Measurements from ENCODE around the gene SHISA5.
A peak's percentile ranks its signal among the peaks of the same experiment; 100 is the strongest.

The SHISA5 gene

DNA sequence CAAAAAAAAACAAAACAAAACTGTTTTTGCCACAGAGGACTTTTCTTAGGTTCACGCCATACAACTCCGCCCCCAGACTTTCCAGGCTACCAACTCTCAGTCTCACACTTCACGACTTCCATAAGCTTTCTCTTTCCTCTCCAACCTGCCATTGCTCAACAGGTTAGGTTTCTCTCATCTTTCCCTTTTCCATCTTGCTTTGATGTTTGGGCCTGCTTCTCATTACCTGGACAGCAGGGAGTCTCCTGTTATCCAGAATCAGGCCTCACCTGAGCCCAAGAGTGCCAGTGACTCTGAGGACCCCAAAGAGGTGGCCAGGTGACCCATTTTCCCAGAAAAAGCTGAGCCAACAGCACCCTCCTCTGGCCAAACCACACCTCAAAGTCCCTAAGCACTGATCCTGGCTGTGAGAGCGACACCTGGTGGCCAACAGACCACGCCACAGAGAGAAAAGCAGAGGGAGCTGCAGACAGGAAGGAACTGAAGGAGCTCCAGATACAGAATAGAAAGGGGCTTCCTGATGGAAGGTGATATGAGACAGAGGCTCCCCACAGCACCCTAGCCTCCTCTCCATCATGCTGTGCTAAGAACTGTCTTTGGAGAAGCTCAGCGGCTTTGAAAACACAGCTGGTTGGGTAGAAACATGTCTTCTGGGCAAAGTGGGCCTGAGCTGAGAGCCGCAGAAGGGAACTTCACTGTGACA, 68.0 kb downstream of the SHISA5 start:
- no peak overlapping the region for H3K4me3 ChIP-seq (ENCODE audit: low read length)
- H3K4me1 ChIP-seq (ENCODE audit: insufficient read depth, low read length) = peaks cover 3% of the 10 kb centered on the region
- H2AFZ ChIP-seq (ENCODE audit: low read depth, low read length) = no peak overlapping the region
- H3K36me3 ChIP-seq (ENCODE audit: insufficient read depth, low read length) = peaks cover 20% of the 10 kb centered on the region
- H3K9me3 ChIP-seq (ENCODE audit: low read length) = no peaks in the 10 kb centered on the region
- no peaks in the 10 kb centered on the region for H3K27me3 ChIP-seq (ENCODE audit: insufficient read depth, low read length)

- H3K9me3 ChIP-seq (ENCODE audit: low read length) = no peaks in the 10 kb centered on the region
- H3K27me3 ChIP-seq (ENCODE audit: insufficient read depth, low read length) = no peaks in the 10 kb centered on the region
- peaks cover 20% of the 10 kb centered on the region for H3K36me3 ChIP-seq (ENCODE audit: insufficient read depth, low read length)
- no peak overlapping the region for H2AFZ ChIP-seq (ENCODE audit: low read depth, low read length)
- H3K4me3 ChIP-seq (ENCODE audit: low read length) = no peak overlapping the region
- peaks cover 6% of the 10 kb centered on the region for H3K4me1 ChIP-seq (ENCODE audit: insufficient read depth, low read length)
Measured at GRCh38 chr3:48435223-48435595, 68.8 kb downstream of the SHISA5 start.

DNA sequence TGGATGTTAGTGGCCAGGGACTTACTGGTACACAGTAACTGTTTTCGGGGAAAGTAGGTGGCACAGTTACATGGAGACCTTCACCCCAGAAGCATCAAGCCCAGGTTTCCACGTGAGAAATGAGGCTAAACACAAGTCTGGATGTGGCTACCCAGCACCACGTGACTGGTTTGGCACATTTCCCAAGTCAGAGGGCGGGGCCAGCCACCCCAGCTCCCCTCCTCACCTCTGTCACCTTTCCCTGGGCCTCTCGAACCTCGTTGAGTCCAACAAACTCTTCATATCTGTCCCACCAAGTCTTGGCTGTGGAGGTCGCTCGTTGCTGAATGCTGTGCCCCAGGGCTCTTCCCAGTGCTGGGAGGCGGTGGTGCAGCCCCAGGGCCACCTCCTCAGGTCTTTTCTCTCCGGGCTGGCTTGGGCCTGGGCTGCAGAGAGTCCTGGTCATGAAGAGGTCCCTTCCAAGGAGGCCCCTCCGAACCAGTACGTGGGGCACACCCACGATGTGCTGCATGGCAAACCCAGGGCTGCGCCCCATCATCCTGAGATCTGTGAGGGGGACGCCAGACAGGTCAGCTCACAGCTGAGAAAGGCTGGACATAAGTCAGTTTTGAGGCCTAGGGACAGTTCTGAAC, 69.3 kb downstream of the SHISA5 start:
- H3K27me3 ChIP-seq (ENCODE audit: insufficient read depth, low read length) = no peaks in the 10 kb centered on the region
- H2AFZ ChIP-seq (ENCODE audit: low read depth, low read length) = no peak overlapping the region
- no peaks in the 10 kb centered on the region for H3K9me3 ChIP-seq (ENCODE audit: low read length)
- H3K4me1 ChIP-seq (ENCODE audit: insufficient read depth, low read length) = peaks cover 11% of the 10 kb centered on the region
- peaks cover 20% of the 10 kb centered on the region for H3K36me3 ChIP-seq (ENCODE audit: insufficient read depth, low read length)
- no peak overlapping the region for H3K4me3 ChIP-seq (ENCODE audit: low read length)

DNA sequence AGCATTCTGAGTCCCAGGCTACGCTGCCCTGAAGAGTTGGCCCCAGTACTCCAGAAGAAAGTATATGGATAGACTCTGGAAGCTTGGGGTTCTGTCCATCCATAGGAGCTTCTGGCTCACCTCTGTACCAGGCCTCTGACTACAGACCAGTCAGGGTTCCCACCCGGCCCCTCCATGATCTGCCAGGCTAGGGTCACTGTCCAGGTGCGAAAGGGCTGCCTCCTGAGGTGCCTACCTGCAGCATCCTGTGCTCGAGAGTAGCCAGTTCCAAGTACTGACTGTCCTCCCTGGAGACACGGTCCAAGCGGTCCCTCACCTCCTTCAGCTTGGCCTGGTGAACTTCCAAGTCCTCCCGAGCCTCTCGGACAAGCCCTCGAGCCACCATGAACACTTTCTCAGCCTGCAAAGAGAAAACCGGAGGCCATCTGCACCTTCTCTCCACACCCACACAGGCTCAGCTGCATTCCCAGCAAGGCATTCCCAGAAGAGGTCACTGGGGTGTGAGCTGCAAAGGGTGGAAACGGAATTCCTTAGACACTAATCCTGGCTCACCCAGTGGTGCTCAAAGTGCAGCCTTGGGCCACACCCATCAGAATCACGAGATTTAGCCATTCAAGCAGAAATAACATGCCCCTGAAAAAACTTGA, 70.4 kb downstream of the SHISA5 start:
- H3K9me3 ChIP-seq (ENCODE audit: low read length) = no peaks in the 10 kb centered on the region
- H2AFZ ChIP-seq (ENCODE audit: low read depth, low read length) = no peak overlapping the region
- no peaks in the 10 kb centered on the region for H3K27me3 ChIP-seq (ENCODE audit: insufficient read depth, low read length)
- peaks cover 11% of the 10 kb centered on the region for H3K4me1 ChIP-seq (ENCODE audit: insufficient read depth, low read length)
- H3K4me3 ChIP-seq (ENCODE audit: low read length) = no peak overlapping the region
- peaks cover 20% of the 10 kb centered on the region for H3K36me3 ChIP-seq (ENCODE audit: insufficient read depth, low read length)

DNA sequence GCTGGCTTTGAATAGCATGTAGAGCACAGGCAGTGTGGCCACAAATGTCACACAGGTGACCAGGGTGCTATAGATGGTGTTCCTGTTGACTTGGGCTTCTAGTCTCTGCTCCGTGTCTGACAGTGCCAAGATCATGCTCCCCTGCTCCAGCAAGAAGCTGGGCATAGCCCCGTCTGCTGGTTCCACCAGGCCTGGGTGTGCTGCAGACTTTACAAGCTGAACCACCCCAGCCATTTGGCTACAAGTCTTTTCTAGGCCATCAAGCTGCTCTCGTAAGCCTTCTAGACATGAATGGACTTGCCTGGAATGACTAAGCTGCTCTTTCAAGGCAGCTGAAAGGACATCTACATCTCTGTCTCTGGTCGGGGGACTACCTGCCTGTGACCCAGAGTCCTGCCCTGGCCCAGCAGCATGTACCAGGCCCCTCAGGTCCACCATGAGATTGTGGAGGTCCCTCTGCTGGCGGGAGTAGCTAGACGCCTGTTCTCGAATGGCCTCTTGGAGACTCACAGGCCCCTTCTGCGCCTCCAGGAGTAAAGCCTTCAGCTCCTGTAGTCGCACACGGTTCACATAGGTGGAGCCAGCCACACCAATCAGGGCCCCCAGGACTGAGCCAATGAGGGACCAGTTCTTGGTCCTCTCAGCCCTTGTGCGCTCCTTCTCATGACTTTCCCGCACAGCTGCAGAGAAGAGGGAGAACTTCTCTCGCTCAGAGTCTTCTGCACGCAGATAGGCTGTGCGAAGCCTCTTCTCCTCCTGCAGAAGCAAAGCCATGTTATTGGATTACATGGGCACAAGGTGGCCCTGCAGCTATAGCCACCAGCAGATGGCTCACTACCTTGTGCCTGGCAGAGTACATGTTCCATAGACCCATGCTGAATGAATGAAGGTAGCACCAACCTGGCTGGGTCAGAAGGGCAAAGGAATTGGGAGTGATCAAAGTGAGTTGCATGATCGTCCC, 71.3 kb downstream of the SHISA5 start:
- Histone ChIP-seq H3K9me3 (ENCODE audit: low read length) (no peaks in the 10 kb centered on the region), H3K36me3 (ENCODE audit: insufficient read depth, low read length) (peaks cover 20% of the 10 kb centered on the region), H3K27me3 (ENCODE audit: insufficient read depth, low read length) (no peaks in the 10 kb centered on the region), H3K4me1 (ENCODE audit: insufficient read depth, low read length) (peaks cover 19% of the 10 kb centered on the region), H2AFZ (ENCODE audit: low read depth, low read length) (no peak overlapping the region), H3K4me3 (ENCODE audit: low read length) (no peak overlapping the region)

DNA sequence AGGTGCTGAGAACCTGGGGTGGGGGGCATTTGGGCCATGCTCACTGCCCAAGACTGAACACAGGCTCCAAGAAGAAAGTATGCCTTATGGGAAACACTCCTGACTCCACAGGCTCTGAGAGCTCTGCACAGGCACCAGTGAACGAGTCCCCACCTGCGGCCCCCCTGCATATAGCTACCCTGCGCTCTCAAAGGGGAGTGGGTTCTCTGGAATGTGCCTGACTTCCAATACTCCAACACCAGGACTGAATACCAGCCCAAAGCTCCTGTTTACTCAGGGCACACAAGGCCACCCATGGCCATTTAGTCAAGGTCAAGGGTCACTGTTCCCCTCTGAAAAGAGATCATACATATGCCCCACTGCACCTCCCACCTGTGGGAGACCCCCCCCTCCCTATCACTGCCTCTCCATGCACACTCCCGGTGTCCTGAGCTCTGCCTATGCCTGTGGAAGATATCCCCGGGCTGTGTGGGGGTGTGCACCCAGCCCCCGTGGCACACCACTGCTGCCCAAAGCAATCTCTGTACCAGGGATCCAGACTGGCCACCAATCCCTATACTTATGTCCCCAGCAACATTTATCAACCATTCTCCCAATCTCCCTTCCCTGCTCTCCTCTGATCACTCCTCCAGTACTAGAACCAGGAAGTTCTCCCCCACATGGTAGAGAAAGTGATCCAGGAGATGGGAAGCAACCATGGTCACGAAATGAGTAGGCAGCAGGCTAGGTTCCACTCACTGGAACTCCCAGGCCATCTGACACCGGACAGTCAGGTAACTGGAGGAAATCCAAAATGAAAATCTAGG, 72.5 kb downstream of the SHISA5 start:
- no peak overlapping the region for H3K4me3 ChIP-seq (ENCODE audit: low read length)
- H2AFZ ChIP-seq (ENCODE audit: low read depth, low read length) = no peak overlapping the region
- peaks cover 30% of the 10 kb centered on the region for H3K4me1 ChIP-seq (ENCODE audit: insufficient read depth, low read length)
- no peaks in the 10 kb centered on the region for H3K9me3 ChIP-seq (ENCODE audit: low read length)
- H3K27me3 ChIP-seq (ENCODE audit: insufficient read depth, low read length) = no peaks in the 10 kb centered on the region
- H3K36me3 ChIP-seq (ENCODE audit: insufficient read depth, low read length) = peaks cover 20% of the 10 kb centered on the region

GRCh38 chr3:48430708-48431101, 73.3 kb downstream of the SHISA5 start:
- H3K9me3 ChIP-seq (ENCODE audit: low read length) = no peaks in the 10 kb centered on the region
- no peak overlapping the region for H3K4me3 ChIP-seq (ENCODE audit: low read length)
- peaks cover 20% of the 10 kb centered on the region for H3K36me3 ChIP-seq (ENCODE audit: insufficient read depth, low read length)
- no peak overlapping the region for H2AFZ ChIP-seq (ENCODE audit: low read depth, low read length)
- no peaks in the 10 kb centered on the region for H3K27me3 ChIP-seq (ENCODE audit: insufficient read depth, low read length)
- peaks cover 37% of the 10 kb centered on the region for H3K4me1 ChIP-seq (ENCODE audit: insufficient read depth, low read length)

GRCh38 chr3:48429960-48430707, 73.8 kb downstream of the SHISA5 start, which contains the start of gene PLXNB1:
Gene PLXNB1, minus strand, starts transcription at chr3:48430086. Its CDS starts 5,475 bp downstream, at chr3:48424611.
- Histone ChIP-seq H3K9me3 (ENCODE audit: low read length) (no peaks in the 10 kb centered on the region), H3K36me3 (ENCODE audit: insufficient read depth, low read length) (peaks cover 22% of the 10 kb centered on the region), H3K27me3 (ENCODE audit: insufficient read depth, low read length) (no peaks in the 10 kb centered on the region), H3K4me3 (ENCODE audit: low read length) (peak within 1 kb of the TSS; percentile 51), H2AFZ (ENCODE audit: low read depth, low read length) (peak within 1 kb of the TSS; percentile 34), H3K4me1 (ENCODE audit: insufficient read depth, low read length) (peaks cover 39% of the 10 kb centered on the region)

DNA sequence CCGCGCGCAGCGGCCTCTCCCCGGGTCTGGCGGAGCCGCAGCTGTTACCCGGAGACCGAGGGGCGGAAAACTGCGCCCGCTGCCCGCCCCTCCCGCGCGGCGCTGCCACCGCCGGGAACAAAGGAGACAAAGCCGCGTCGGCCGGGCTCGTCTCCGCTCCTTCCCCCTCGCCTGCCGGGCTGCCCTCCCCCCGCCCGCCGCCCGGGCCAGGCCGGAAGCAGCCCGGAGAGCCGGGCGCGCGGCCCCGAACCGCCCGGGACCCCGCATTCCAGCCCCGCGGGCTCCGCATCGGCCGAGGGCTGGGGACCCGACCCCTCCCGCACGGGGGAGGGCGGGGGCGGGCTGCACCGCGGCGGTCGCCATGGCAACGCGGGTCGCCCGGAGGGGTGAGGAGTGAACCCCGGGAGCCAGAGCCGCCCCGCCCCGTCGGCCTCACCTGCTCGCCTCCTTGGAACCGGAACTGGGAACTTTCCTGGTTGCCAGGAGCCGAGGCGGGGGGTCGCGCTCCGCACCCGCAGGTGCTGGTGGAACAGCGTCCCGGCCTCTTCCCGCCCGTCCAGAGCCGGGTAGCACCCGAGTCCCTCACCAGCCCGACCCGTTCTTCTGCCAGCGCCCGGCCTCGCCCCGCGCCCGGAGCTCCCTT, 74.5 kb downstream of the SHISA5 start:
- H3K27me3 ChIP-seq (ENCODE audit: insufficient read depth, low read length) = no peaks in the 10 kb centered on the region
- H3K4me3 ChIP-seq (ENCODE audit: low read length) = peak overlapping the region; percentile 51
- H3K9me3 ChIP-seq (ENCODE audit: low read length) = no peaks in the 10 kb centered on the region
- H3K36me3 ChIP-seq (ENCODE audit: insufficient read depth, low read length) = peaks cover 27% of the 10 kb centered on the region
- H2AFZ ChIP-seq (ENCODE audit: low read depth, low read length) = peak overlapping the region; percentile 34
- peaks cover 39% of the 10 kb centered on the region for H3K4me1 ChIP-seq (ENCODE audit: insufficient read depth, low read length)

GRCh38 chr3:48428572-48429316, 75.2 kb downstream of the SHISA5 start:
- peak overlapping the region; percentile 51 for H3K4me3 ChIP-seq (ENCODE audit: low read length)
- peaks cover 31% of the 10 kb centered on the region for H3K36me3 ChIP-seq (ENCODE audit: insufficient read depth, low read length)
- H3K9me3 ChIP-seq (ENCODE audit: low read length) = no peaks in the 10 kb centered on the region
- peak overlapping the region; percentile 34 for H2AFZ ChIP-seq (ENCODE audit: low read depth, low read length)
- H3K27me3 ChIP-seq (ENCODE audit: insufficient read depth, low read length) = no peaks in the 10 kb centered on the region
- peaks cover 39% of the 10 kb centered on the region for H3K4me1 ChIP-seq (ENCODE audit: insufficient read depth, low read length)

DNA sequence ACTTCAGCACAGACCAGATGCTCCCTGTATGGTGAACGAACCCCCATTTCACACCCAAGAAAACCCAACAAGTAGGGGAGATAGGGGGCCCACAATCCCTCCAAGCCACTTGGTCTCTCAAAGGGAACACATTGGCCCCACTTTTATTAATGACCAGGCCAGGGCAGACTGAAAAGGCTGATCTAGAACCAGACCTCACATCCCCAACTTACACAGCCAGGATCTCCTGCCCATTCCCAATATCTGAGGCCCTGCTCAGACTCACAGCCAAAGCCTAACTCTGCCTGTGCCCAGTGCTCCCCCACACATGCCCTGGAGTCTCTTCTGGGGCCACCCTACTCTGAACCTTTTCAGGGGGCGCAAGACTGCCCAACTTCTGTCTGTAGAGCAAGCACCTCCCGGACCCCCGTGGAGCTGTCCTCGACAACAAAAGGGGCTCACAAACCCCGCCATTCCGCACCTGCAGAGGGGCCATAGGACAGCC, 75.8 kb downstream of the SHISA5 start:
- Histone ChIP-seq H3K4me3 (ENCODE audit: low read length) (peak overlapping the region; percentile 51), H3K9me3 (ENCODE audit: low read length) (no peaks in the 10 kb centered on the region), H3K4me1 (ENCODE audit: insufficient read depth, low read length) (peaks cover 39% of the 10 kb centered on the region), H3K27me3 (ENCODE audit: insufficient read depth, low read length) (no peaks in the 10 kb centered on the region), H3K36me3 (ENCODE audit: insufficient read depth, low read length) (peaks cover 31% of the 10 kb centered on the region), H2AFZ (ENCODE audit: low read depth, low read length) (no peak overlapping the region)
